CD4-positive, alpha-beta memory T cell (primary cell): Measurements from ENCODE around the gene CERKL. TPM values are rescaled to one million over a fixed set of nuclear protein-coding genes. Genes with fewer than 3 reads are reported as not detected.
A peak's percentile ranks its signal among the peaks of the same experiment; 100 is the strongest.

Experiments used
- CTCF ChIA-PET: fragments of 350-600 bp; sonication (Branson Sonifier 250); formaldehyde crosslinking; loops from one replicate; lab custom pipeline; 2021; ENCODE audit warnings: inconsistent platforms; ENCODE audit not compliant: partially characterized antibody; lab: Charles Lee
- POLR2A ChIA-PET: fragments of 350-600 bp; sonication (Branson Sonifier 250); formaldehyde crosslinking; loops from one replicate; lab custom pipeline; 2021; ENCODE audit not compliant: partially characterized antibody; lab: Charles Lee
- DNase-seq, 5 donors: peaks; one replicate each; pipeline versions ENCODE4 v3.0.0 to v3.0.0-alpha.2; 2020 to 2022; ENCODE audit warnings: mixed read lengths in 1 of 5
- H3K27ac ChIP-seq: one replicate; pipeline ENCODE4 v1.7.0; 2013; ENCODE audit warnings: low read depth, low read length
- H3K27me3 ChIP-seq: 2 replicates; pipeline ENCODE4 v1.7.0; 2013; ENCODE audit warnings: mild to moderate bottlenecking, low read length, moderate library complexity; ENCODE audit not compliant: insufficient read depth
- H3K36me3 ChIP-seq: 2 replicates; pipeline ENCODE4 v1.7.0; 2013; ENCODE audit warnings: mild to moderate bottlenecking, low read length, moderate library complexity; ENCODE audit not compliant: insufficient read depth
- H3K4me1 ChIP-seq: 2 replicates; pipeline ENCODE4 v1.7.0; 2013; ENCODE audit warnings: mild to moderate bottlenecking, low read length, moderate library complexity; ENCODE audit not compliant: insufficient read depth
- H3K4me3 ChIP-seq, 2 donors: one replicate each; pipeline ENCODE4 v1.7.0; 2013; ENCODE audit warnings: low read length in 2 of 2, mild to moderate bottlenecking in 1 of 2
- H3K9me3 ChIP-seq, 2 donors: one replicate each; pipeline ENCODE4 v1.7.0; 2013; ENCODE audit warnings: low read length in 2 of 2, control low read depth in 1 of 2; ENCODE audit not compliant: control insufficient read depth in 1 of 2
- H3K27ac Mint-ChIP-seq, 7 donors: one replicate each; pipeline ENCODE4 v1.8.0; 2020 to 2021; ENCODE audit warnings: mixed read lengths in 7 of 7, mild to moderate bottlenecking in 6 of 7, inconsistent platforms in 3 of 7, moderate library complexity in 3 of 7
- H3K27me3 Mint-ChIP-seq, 2 donors: one replicate each; pipeline ENCODE4 v1.8.0; 2020 to 2021; ENCODE audit warnings: mixed read lengths in 2 of 2
- H3K36me3 Mint-ChIP-seq, 2 donors: one replicate each; pipeline ENCODE4 v1.8.0; 2020 to 2021; ENCODE audit warnings: mixed read lengths in 2 of 2, inconsistent platforms in 1 of 2, mild to moderate bottlenecking in 1 of 2
- H3K4me1 Mint-ChIP-seq, 4 donors: one replicate each; pipeline ENCODE4 v1.8.0; 2020 to 2021; ENCODE audit warnings: mixed read lengths in 4 of 4, mild to moderate bottlenecking in 1 of 4
- H3K4me3 Mint-ChIP-seq, 8 donors: one replicate each; pipeline ENCODE4 v1.8.0; 2020 to 2021; ENCODE audit warnings: mixed read lengths in 8 of 8, mild to moderate bottlenecking in 7 of 8, moderate library complexity in 6 of 8, inconsistent platforms in 3 of 8
- H3K9me3 Mint-ChIP-seq, 8 donors: one replicate each; pipeline ENCODE4 v1.8.0; 2020 to 2021; ENCODE audit warnings: mixed read lengths in 8 of 8, mild to moderate bottlenecking in 5 of 8, inconsistent platforms in 3 of 8, moderate library complexity in 1 of 8
- intact Hi-C: fragments of 100-400 bp; cut with micrococcal nuclease; formaldehyde crosslinking; loops from one replicate; pipeline ENCODE4 v1.15.1; 2023
- polyA plus RNA-seq, 2 donors: library from polyadenylated mRNA; unstranded; fragments of 300-500 nt; fragmentation: Illumina TruSeq; gene quantifications; one replicate each; pipeline ENCODE4 v1.2.3, GENCODE V29; 2021
- total RNA-seq, 2 experiments: library from RNA; stranded (reverse); gene quantifications; one replicate each; pipeline ENCODE4 v1.2.3, GENCODE V29; 2021

CERKL gene
- total and polyA plus RNA-seq, 4 experiments from 2014 or later = 0.09 to 33.3 (median 15.6) TPM

- no peak overlapping the region for H3K27ac ChIP-seq
- Mint-ChIP-seq H3K36me3 (no peaks in the 10 kb centered on the region), H3K27ac (no peak overlapping the region), H3K4me3 (no peak overlapping the region), H3K9me3 (peaks cover 0 to 6% (median 0%) of the 10 kb centered on the region in 8 donors), H3K4me1 (peaks cover 13 to 29% (median 24%) of the 10 kb centered on the region in 4 donors), H3K27me3 (peaks cover 50 to 52% of the 10 kb centered on the region in 2 donors)
- no peaks in the 10 kb centered on the region for H3K36me3 ChIP-seq
- intact Hi-C loops = no loop called here
- H3K4me3 ChIP-seq = no peak overlapping the region
- ChIA-PET POLR2A (no interaction called here), CTCF (interaction anchor here (1.4 kb wide), 1 partner anchor 29 kb away, joined by 4 read pairs; no protein-coding TSS in a partner anchor)
- no peak for DNase-seq
- peaks cover 24% of the 10 kb centered on the region for H3K4me1 ChIP-seq
- no peaks in the 10 kb centered on the region for H3K9me3 ChIP-seq
- H3K27me3 ChIP-seq = peaks cover 31% of the 10 kb centered on the region
Measured at GRCh38 chr2:181686576-181687185, 29.8 kb upstream of the CERKL start.

GRCh38 chr2:181685150-181685688 lies 28.3 kb upstream of the CERKL start:
- Histone ChIP-seq H3K36me3 (no peaks in the 10 kb centered on the region), H3K4me3 (no peak overlapping the region), H3K4me1 (peaks cover 39% of the 10 kb centered on the region), H3K27me3 (peaks cover 42% of the 10 kb centered on the region), H3K27ac (no peak overlapping the region), H3K9me3 (no peaks in the 10 kb centered on the region)
- intact Hi-C loops = no loop called here
- ChIA-PET POLR2A (no interaction called here), CTCF (interaction anchor here (0.6 to 1.4 kb wide), 2 partner anchors 30 to 508 kb away, joined by 3 to 4 read pairs; no protein-coding TSS in a partner anchor)
- Mint-ChIP-seq H3K4me1 (peaks cover 20 to 40% (median 34%) of the 10 kb centered on the region in 4 donors), H3K9me3 (peaks cover 0 to 11% (median 1%) of the 10 kb centered on the region in 8 donors), H3K4me3 (peak overlapping the region in 3 of 8 donors; percentile 57 to 64 (median 57)), H3K36me3 (no peaks in the 10 kb centered on the region), H3K27ac (no peak overlapping the region), H3K27me3 (peaks cover 64% of the 10 kb centered on the region in 2 donors)
- DNase-seq = no peak

GRCh38 chr2:181684454-181685149 lies 27.7 kb upstream of the CERKL start:
- Mint-ChIP-seq H3K4me3 (peak overlapping the region in 3 of 8 donors; percentile 0 to 7 (median 1)), H3K4me1 (peaks cover 21 to 40% (median 35%) of the 10 kb centered on the region in 4 donors), H3K36me3 (peaks cover 0 to 2% of the 10 kb centered on the region in 2 donors), H3K27ac (no peak overlapping the region), H3K27me3 (peaks cover 63 to 64% of the 10 kb centered on the region in 2 donors), H3K9me3 (peaks cover 0 to 13% (median 3%) of the 10 kb centered on the region in 8 donors)
- H3K4me3 ChIP-seq = no peak overlapping the region
- CTCF ChIA-PET = no interaction called here
- no peaks in the 10 kb centered on the region for H3K9me3 ChIP-seq
- H3K27ac ChIP-seq = no peak overlapping the region
- POLR2A ChIA-PET = no interaction called here
- peaks cover 41% of the 10 kb centered on the region for H3K4me1 ChIP-seq
- no peak for DNase-seq
- H3K36me3 ChIP-seq = no peaks in the 10 kb centered on the region
- intact Hi-C loops = no loop called here
- H3K27me3 ChIP-seq = peaks cover 45% of the 10 kb centered on the region

- no peak for DNase-seq
- H3K9me3 Mint-ChIP-seq = peaks cover 0 to 21% (median 7%) of the 10 kb centered on the region in 8 donors
- H3K27ac Mint-ChIP-seq = peak overlapping the region in 1 of 7 donors; percentile 71
- Histone ChIP-seq H3K27me3 (peaks cover 50% of the 10 kb centered on the region), H3K4me3 (no peak overlapping the region), H3K9me3 (no peaks in the 10 kb centered on the region), H3K36me3 (no peaks in the 10 kb centered on the region), H3K4me1 (peaks cover 41% of the 10 kb centered on the region), H3K27ac (no peak overlapping the region)
- intact Hi-C loops = no loop called here
- peaks cover 21 to 47% (median 39%) of the 10 kb centered on the region in 4 donors for H3K4me1 Mint-ChIP-seq
- POLR2A ChIA-PET = no interaction called here
- peaks cover 0 to 5% of the 10 kb centered on the region in 2 donors for H3K36me3 Mint-ChIP-seq
- H3K4me3 Mint-ChIP-seq = peak overlapping the region in 6 of 8 donors; percentile 43 to 77 (median 70)
- peaks cover 66% of the 10 kb centered on the region in 2 donors for H3K27me3 Mint-ChIP-seq
- CTCF ChIA-PET = no interaction called here
Measured at GRCh38 chr2:181683518-181684453, 26.9 kb upstream of the CERKL start.

GRCh38 chr2:181682795-181683517 lies 26.1 kb upstream of the CERKL start:
- Histone ChIP-seq H3K4me3 (no peak overlapping the region), H3K9me3 (no peaks in the 10 kb centered on the region), H3K36me3 (no peaks in the 10 kb centered on the region), H3K27ac (no peak overlapping the region), H3K4me1 (peaks cover 41% of the 10 kb centered on the region), H3K27me3 (peaks cover 58% of the 10 kb centered on the region)
- H3K27ac Mint-ChIP-seq = no peak overlapping the region
- H3K36me3 Mint-ChIP-seq = peaks cover 0 to 8% of the 10 kb centered on the region in 2 donors
- H3K4me1 Mint-ChIP-seq = peaks cover 25 to 51% (median 41%) of the 10 kb centered on the region in 4 donors
- peaks cover under 1 to 26% (median 12%) of the 10 kb centered on the region in 8 donors for H3K9me3 Mint-ChIP-seq
- intact Hi-C loops = no loop called here
- no peak for DNase-seq
- H3K4me3 Mint-ChIP-seq = peak overlapping the region in 7 of 8 donors; percentile 43 to 77 (median 69)
- H3K27me3 Mint-ChIP-seq = peaks cover 71 to 72% of the 10 kb centered on the region in 2 donors
- CTCF ChIA-PET = no interaction called here
- POLR2A ChIA-PET = no interaction called here

- peaks cover 70 to 71% of the 10 kb centered on the region in 2 donors for H3K27me3 Mint-ChIP-seq
- intact Hi-C loops = no loop called here
- H3K36me3 ChIP-seq = no peaks in the 10 kb centered on the region
- DNase-seq = no peak
- H3K4me1 Mint-ChIP-seq = peaks cover 27 to 56% (median 44%) of the 10 kb centered on the region in 4 donors
- H3K27ac ChIP-seq = no peak overlapping the region
- H3K9me3 Mint-ChIP-seq = peaks cover 2 to 28% (median 17%) of the 10 kb centered on the region in 8 donors
- H3K4me3 Mint-ChIP-seq = peak overlapping the region in 6 of 8 donors; percentile 17 to 78 (median 56)
- ChIA-PET POLR2A (no interaction called here), CTCF (no interaction called here)
- H3K9me3 ChIP-seq = no peaks in the 10 kb centered on the region
- H3K27ac Mint-ChIP-seq = no peak overlapping the region
- peaks cover 41% of the 10 kb centered on the region for H3K4me1 ChIP-seq
- no peak overlapping the region for H3K4me3 ChIP-seq
- peaks cover 64% of the 10 kb centered on the region for H3K27me3 ChIP-seq
- H3K36me3 Mint-ChIP-seq = peaks cover 0 to 8% of the 10 kb centered on the region in 2 donors
Measured at GRCh38 chr2:181682026-181682789, 25.3 kb upstream of the CERKL start.
